ENCODE measurements around the gene GABBR2.

Gene GABBR2

DNA sequence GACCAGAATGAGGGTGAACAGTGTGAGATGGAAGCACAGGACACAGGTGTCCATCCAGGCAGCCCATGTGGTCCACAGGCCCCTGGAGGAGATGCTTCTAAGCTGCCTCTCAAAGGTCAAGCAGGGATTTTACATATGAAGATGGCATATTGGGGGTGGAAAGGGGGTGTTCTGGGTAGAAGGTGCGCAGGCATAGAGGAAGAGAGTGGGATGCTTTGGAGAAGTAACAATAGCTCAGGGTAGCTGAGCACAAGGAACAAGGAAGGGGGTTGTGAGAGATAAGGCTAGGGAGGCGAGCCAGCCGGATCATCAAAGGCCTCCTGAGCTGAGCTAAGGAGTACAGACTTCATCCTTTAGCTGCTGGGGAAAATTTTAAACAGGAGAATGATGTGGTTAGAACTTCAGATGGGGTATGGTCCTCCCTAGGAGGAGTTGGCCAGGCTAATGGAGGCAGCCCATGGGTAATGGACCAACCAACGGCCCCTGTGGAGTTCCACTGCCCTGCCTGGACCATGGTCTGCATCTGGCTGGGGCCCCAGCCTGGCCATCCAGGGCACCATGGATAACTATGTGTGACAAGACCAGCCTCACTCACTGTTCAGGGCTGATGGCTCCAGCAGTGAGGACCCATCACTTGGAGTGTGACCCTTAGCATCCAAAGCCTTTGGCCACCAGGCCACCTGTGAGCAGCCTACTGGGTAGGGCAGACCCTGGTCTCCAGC lies 366.5 kb downstream of the GABBR2 start:
- no peak for DNase-seq (ENCODE audit: low spot score)

DNA sequence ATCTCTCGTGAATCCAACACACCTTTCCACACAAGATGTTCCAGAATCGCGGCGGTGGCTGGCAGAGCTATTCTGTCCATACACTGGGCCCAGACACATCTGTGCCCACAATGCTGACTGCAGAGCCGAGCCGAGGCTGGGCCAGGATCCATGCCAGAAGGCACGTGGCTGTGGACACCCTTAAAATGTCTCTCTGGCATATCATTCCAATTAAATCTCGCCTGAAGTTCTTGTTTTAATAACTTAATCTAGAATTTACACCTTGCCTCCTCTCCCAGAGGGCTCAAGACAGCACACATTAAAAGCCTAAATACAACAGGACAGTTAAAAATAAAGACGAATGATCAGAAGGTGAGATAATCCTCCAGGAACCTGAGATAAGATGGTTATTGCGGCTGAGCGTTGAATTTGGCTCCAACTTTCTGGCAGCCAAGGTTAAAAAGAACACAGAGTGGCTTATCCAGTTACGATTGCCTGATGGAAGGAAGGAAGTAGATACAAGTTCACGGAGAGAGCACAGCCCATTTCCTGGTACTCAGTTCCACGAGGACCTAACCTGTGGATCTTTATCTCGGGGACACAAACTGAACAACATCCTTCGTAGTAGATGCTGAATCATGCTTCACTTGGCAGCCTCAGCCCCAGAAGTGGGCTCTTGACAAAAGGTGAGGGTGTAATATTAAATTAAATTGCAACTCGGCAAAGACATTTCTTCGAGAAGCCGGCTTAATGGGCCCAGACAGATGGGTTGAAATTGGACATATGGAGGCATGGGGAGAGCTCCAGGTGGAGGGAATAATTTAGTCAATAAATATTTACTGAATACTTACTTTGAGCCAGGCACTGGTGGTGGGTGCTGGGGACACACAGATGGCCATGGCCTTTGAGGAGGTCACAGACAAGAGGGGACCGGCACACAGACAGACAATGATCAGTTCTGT lies 367.3 kb downstream of the GABBR2 start:
- peak; percentile 72 for DNase-seq (ENCODE audit: low spot score)

DNA sequence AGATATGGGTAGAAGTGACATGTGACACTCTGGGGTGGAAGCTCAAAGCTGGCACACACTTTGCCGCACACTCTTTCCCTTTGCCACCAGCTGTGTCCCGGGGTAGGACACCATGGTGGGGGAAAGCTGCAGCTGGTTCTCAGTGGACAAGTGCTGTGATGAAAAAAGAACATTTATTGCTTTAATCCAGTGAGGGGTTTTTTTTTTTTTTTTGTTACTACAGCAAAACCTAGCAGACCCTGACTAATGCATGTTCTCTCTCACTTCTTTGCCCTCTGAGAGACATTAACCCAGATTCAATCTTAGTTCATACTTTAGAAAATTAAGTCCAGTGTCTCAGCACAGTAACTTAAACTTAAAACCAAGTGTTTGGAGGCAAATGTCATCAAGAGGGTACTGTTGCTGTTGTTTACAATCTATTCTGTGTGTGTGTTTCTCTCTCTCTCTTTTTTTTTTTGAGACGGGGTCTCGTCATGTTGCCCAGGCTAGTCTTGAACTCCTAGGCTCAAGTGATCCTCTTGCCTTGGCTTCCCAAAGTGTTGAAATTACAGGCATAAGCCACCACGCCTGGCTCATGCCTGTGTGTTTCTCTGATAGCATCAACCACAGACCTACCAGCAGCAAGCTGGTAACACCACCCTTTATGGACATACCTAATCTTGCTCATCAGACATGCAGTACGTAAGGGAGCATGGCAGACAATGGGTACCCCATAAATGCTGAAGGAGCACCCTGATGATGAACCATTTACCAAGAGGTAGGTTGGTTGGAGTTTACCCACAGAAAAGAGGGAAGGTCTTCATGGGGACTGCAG lies 368.5 kb downstream of the GABBR2 start:
- no peak for DNase-seq (ENCODE audit: low spot score)

DNA sequence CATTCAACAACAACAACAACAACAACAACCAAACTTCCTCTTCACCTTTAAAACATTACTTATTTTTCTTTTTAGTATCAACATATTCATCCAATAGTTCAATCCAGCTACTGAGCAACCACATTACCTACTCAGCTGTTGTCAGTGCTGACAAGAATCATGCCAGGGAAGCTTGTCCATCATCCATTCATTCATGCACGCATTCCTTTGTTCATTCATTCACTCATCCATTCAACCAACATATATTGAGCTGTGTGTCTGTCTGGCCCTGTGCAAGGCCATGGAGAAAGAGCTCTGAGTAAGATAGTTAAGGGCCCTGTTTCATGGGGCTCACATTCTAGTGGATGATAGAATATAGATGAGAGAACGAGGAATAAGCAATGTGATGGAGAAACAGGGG lies 373.1 kb downstream of the GABBR2 start:
- DNase-seq (ENCODE audit: low spot score): no peak

DNA sequence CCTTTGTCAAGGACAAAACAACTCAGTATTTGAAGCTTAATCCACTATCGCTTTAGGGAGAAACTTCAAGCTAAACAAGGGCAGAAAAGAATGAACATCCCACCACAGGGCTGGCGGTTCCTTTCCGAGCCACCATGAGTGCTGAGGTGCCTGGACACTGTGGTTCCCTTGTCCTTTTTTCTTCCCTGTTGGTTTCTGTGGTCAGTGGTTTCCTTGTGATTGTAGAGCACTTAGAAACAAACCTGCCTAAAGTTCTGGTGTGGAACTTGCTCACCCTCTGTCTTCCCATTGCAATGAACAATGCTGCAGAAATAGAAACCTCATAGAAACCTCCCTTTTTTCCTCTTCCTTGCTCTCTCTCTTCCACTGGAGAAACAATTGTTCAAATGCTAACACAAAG lies 373.9 kb downstream of the GABBR2 start:
- no peak for DNase-seq (ENCODE audit: low spot score)

DNA sequence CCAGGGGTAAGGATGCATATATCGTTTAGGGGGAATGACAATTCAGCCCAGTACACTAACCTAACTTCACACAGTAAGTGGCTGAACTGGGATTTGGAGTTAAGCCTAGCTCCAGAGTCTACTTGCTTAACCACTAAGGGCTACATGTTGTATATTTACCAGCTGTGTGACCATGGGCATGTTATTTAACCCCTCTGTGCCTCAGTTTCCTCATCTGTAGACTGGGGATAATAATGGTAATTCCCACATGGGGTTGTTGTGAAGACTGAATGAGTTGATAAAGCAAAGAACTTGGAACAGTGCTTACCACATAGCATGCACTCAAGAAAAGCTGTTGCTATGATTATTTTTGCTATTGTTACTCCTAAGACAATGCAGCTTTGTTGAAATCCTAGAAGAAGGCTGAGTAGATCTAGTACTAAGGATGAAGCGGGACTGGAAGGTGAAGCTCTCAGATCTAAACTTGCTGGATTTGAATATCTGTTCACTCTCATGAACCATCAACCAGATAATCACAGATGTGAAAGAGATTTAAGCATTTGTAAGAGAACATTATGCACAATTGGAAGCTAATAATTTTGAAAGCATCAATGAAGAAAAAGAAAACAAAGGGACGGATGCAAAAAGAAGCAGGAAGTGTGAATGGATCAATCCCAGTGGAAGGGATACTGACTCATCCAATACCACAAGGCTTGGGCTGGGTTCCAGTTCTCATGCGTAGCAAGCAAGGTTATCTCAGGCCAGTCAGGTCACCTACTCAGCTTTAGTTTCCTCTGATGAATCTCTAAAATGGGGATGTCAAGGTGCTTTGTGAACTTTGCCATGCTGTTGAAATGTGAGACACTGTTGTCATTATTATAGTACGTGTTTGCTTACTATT lies 374.8 kb downstream of the GABBR2 start:
- DNase-seq (ENCODE audit: low spot score): no peak

DNA sequence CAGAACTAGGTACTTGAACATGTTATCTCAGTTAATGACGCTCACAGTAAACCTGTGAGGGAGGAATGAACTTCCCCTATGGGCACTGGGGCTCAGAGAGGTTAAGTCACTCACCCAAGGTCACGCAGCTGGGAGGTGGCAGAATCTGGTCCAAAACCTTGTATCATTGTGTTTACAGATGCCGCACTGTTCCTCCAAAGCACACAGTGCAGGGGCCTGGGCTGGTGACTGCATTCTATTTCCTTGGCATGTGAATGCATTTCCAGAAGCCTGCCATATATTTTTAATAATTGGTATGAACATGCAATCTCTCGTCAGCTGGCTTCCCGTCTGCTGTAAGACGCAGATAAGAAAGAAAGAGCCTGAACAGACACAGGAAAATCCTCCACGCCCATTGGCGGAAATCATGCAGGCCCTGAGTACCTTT lies 376.3 kb downstream of the GABBR2 start:
- no peak for DNase-seq (ENCODE audit: low spot score)

DNA sequence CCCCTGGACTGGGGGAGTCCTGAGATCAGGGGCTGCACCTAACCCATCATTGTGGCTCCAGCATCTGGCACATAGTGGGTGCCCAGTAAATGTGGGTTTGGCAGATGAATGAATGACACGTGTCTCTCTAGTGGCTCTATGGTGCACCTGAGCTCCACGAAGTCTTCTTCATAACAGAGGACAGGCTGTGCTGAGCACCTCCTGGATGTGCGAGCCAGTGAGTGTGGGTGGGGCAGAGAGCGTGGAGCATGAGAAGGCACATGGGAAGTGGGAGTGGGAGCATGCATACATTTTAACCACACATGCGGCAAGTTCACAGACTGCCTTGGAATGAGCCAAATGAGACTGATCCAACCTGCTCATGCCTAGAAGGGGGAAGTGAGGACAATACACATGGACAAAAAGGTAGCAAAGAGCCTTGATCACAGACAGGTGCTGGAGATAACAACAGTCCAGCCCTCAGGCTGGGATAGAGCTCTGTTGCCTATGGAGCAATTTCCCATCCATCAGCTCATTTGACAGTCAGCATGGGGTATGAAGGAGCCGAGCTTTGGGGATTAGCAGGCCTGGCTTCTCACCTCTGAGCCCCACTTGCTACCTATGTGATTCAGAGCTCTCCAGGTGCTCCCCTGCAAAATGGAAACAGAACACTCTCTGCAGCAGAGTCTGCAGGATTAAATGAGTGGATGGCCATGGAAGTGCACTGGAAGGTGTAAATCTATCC lies 377.0 kb downstream of the GABBR2 start:
- no peak for DNase-seq (ENCODE audit: low spot score)

DNA sequence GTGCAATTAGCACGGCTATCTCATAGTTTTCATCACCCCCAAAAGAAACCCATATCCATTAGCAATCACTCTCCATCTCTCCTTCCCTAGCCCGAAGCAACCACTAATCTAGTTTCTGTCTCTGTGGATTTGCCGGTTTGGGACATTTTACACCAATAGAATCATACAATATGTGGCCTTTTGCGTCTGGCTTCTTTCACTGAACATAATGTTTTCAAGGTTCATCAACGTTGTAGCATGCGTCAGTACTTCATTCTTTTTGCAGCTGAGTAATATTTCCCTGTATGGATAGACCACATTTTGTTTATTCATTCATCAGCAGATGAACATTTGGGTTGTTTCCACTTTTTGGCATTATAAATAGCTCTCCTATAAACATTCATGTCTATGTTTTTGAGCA lies 377.9 kb downstream of the GABBR2 start:
- DNase-seq (ENCODE audit: low spot score): no peak

DNA sequence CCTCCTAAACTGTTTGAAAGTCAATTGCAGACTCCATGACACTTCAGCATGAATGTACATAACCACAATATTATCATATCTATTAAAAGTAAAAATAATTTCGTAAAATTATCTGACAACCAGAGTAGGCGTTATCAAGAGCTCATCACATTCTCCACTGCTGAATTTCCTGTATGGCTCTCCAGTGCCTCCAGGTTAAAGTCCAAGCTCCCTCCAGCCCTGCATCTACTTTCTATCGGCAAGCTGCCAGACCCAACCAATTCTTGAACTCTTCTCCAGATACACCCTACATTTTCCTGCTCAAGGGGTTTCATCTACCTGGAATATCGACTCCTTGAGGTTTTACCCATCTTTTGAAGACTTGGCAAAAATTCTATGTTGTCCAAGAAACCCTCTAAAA lies 378.8 kb downstream of the GABBR2 start:
- no peak for DNase-seq (ENCODE audit: low spot score)

DNA sequence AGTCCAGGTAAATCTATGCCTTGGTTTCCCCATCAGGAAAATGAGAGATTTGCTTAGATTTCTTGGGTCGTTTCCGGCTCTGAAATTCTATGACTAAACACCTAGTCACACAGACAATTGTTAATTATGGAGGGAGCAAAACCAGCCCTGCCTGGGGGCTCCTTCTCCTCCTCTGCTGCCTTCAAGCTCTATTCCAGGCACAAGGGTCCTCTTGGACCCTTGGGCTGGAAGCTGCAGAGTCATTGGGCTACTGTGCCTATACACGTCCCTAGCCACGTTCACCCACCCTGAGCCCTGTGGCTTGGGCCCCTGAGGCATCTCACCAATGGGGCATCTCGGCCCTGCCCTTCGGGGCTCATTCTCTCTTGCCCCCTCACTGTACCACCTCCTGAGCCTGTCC lies 379.5 kb downstream of the GABBR2 start:
- DNase-seq (ENCODE audit: low spot score): no peak

DNA sequence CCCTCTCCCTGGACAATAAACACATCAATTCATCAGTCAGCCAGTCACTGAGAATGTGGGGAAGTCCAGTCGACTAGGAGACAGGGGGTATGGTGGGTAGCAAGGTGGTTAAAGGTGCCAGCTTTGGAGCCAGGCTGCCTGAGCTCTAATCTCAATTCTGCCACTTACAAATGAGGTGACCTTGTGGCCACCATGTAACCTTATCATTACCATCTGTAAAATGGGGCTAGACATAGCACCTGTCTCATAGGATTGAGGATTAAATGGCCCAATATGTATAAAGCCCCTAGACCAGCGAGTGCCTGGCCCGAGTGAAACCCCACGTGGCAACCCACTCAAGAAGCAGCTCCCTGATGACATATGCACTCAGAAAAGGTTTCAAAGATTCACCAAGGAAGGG lies 380.0 kb downstream of the GABBR2 start:
- no peak for DNase-seq (ENCODE audit: low spot score)

DNA sequence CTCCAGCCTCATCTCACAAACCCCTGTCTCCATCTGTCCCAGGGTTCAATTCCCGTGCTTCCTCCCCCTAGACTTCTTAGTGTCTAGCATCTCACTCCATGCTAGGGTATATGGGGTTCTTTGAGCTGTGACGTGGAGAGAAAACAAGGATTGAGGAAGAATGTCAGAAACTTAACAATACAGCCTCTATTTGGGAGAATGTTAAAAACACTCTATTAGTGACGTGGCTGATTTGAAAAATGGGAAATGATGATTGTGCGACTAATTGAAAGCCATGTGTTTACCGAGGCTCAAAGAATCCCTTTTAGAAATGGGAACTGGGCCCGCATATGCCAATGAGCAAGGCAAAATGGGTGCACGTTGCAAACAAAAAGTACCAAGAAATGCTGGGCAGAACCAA lies 380.6 kb downstream of the GABBR2 start:
- DNase-seq (ENCODE audit: low spot score): no peak

DNA sequence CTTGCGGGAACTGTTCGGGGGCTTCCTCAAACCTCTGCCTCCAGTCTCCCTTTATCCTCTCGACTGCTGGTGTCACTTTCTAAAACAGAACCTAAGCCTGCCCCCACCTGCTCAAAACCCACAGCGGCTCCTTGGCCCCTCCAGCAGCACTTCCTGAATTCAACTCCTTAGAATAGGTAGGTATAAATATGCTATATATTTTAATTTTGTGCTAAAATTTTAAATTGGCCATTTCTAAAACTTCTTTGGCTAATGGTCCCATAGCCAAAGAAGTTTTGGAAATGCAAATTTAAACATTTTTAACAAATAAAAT lies 381.5 kb downstream of the GABBR2 start:
- DNase-seq (ENCODE audit: low spot score): no peak

DNA sequence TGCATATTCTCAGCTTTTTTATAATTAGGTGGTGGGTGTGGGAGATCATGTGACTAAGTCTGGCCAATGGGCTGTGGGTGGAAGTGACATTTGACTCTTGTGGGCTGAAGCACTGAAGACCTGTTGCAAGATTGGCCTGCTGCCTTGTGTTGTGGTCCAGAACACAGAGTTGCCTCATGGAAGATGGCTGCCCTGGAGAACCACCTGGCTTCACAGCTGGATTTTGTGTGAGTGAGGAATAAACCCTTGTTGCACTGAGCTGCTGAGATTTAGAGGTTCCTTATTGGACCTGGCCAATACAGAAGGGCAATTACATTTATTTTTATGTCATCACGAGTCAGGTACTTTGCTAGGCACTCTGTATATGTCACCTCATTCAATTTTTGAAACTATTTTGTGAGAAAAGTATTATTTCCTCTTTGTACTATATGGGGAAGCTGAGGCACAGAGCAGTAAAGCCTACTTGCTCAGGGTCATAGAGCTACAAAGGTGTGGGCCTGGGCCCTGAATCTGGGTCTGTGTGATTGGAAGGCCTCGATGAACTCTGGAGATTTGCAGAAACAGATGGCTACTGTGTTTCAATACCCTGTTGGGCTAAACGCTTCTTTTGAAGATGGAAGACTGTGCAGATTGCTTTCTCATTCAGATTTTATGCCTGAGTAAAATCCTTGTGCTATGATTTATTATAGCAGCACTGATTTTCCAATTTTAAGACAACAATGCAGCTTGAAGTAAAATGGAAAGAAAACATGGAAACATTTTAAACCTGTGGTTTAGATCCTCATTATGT lies 382.1 kb downstream of the GABBR2 start:
- no peak for DNase-seq (ENCODE audit: low spot score)

DNA sequence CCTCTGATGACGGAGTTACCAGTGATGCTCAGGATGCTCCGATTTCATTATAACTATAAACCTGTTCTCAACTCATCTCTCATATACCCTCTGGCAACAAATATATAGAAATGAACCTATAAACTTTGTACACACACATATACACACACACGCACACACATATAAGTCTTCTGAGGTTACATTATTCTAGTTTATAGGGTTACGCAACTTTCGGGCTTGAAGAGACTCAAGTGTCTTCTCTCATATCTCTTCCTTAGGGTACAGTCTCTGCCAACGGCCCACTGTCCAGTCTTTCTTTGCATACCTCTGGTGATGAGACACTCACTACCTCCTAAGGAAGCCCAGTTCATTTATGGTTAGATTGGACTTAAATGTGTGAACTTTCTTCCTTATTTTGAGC lies 383.9 kb downstream of the GABBR2 start:
- DNase-seq (ENCODE audit: low spot score): no peak

DNA sequence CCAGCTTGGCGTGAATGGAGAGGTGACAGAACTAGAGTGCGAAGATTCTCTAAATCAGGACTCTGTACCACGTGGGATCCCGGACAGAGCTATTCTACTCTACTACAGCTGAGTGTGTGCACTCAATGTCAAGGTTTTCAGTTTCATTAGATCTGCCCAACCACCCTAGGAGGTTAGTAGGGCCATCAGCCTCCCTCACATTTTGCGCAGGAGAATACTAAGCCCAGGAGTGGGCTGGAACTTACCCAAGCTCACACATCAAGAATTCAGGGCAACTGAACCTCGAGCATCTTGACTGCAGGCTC lies 385.0 kb downstream of the GABBR2 start:
- DNase-seq (ENCODE audit: low spot score): no peak

DNA sequence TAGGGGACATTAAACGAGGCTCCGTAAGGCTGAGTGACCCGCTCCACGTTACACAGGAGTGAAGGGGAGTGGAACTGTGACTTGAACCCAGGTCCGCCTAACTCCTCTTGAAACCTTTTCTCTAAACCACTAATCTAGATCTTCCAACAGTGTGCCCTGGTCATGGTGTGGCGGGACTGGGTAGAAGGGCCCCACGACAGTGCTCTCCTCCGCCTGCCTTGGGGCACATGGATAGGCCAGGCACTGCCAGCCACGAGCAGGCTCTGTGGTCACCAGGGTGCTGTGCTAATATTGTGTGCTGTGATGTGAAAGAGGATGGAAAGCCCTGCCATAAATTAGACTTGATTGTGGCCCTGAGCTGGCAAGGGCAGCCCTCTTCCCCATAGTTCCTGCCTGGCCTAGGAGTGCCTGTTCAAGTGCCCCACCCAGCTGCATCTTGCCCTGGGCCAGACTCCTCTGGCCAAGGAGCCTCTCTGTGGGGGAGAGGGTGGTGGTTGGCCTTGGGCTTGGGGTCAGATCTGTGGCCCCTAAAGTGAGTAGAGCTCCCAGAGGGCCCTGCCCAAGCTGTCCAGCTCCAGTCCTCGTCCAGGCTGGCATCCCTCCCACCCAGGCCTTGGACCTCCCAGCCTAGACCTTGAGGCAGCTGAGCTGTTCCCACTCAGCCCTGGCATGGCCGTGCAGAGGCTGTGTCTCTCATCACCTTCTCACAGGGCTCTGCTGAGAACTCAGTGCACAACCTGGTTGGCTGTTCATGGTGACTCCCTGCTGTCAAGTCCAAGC lies 385.5 kb downstream of the GABBR2 start:
- DNase-seq (ENCODE audit: low spot score): peak; percentile 24

DNA sequence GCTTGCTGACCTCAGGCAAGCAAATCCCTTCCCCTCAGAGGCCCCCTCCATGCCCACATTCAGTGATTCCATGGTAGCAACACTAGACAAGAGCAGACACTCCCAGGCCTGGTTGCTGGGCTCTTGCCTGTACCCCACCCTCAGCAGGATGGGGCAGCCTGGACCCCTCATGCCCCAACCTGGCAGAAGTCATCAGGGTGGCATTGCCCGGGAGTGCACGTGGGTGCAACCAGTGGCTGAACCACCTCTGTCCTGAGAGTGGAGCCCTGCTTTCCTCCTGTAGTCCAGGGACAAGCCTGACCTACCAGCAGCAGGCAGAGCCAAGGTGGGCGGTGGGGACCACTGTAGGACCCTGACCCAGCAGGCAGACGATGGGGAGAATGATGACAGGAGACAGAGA lies 387.5 kb downstream of the GABBR2 start:
- DNase-seq (ENCODE audit: low spot score): no peak

Measured in cerebellar cortex (tissue), 1 donor.